Small intestine (tissue), 7 donors: ENCODE measurements around the gene CGB5. TPM values are rescaled to one million over a fixed set of nuclear protein-coding genes. Genes with fewer than 3 reads are reported as not detected.
A peak's percentile ranks its signal among the peaks of the same experiment; 100 is the strongest.
"Not testable (repeated sequence)": the region's sequence is repeated elsewhere in the genome, so short reads cannot be mapped to it uniquely, and the experiment has no call there.

Experiments used
- DNase-seq, 2 donors: peaks; one replicate each; pipeline versions ENCODE4 v3.0.0 to v3.0.0-alpha.2; 2013
- FAIRE-seq: peaks from 2 replicates; lab custom pipeline; 2012; peaks lifted over from hg19 to GRCh38; lab: Jason Lieb, UNC
- H3K27ac ChIP-seq, 3 donors: one replicate each; pipeline ENCODE4 v1.5.1; 2013; ENCODE audit warnings: low read length in 2 of 3, mild to moderate bottlenecking in 2 of 3, control low read depth in 1 of 3, inconsistent platforms in 1 of 3, low read depth in 1 of 3, moderate library complexity in 1 of 3
- H3K27me3 ChIP-seq, 3 donors: one replicate each; pipeline ENCODE4 v1.6.1; 2013; ENCODE audit warnings: low read length in 3 of 3, inconsistent platforms in 1 of 3; ENCODE audit not compliant: control insufficient read depth in 3 of 3, insufficient read depth in 3 of 3
- H3K36me3 ChIP-seq, 3 donors: one replicate each; pipeline ENCODE4 v1.6.1; 2013; ENCODE audit warnings: low read length in 3 of 3, inconsistent platforms in 1 of 3, low read depth in 1 of 3, mild to moderate bottlenecking in 1 of 3, moderate library complexity in 1 of 3; ENCODE audit not compliant: control insufficient read depth in 3 of 3, insufficient read depth in 2 of 3
- H3K4me1 ChIP-seq, 3 donors: one replicate each; pipeline ENCODE4 v1.6.1; 2013; ENCODE audit warnings: low read length in 2 of 3, inconsistent platforms in 1 of 3, low read depth in 1 of 3, mild to moderate bottlenecking in 1 of 3, moderate library complexity in 1 of 3; ENCODE audit not compliant: control insufficient read depth in 3 of 3, insufficient read depth in 2 of 3
- H3K4me3 ChIP-seq, 3 donors: one replicate each; pipeline ENCODE4 v1.5.1; 2013; ENCODE audit warnings: low read length in 3 of 3, control low read depth in 1 of 3, inconsistent platforms in 1 of 3, low read depth in 1 of 3, mild to moderate bottlenecking in 1 of 3, moderate library complexity in 1 of 3
- H3K9me3 ChIP-seq, 2 donors: one replicate each; pipeline ENCODE4 v1.6.1; 2013; ENCODE audit warnings: low read depth in 1 of 2, low read length in 1 of 2; ENCODE audit not compliant: control insufficient read depth in 2 of 2, insufficient read depth in 1 of 2
- WGBS, 3 donors: extraction: QIAGEN DNeasy Blood & Tissue Kit; methylation state at CpG; one replicate each; pipeline ENCODE4 v1.1.7; 2013; 5-methylcytosine and 5-hydroxymethylcytosine counted together
- polyA plus RNA-seq, 4 donors: library from polyadenylated mRNA; stranded (reverse) in 3 of 4; unstranded in 1 of 4; fragments of 200-250 nt in 3 of 4; fragments of 120-200 nt in 1 of 4; gene quantifications; one replicate each; pipeline versions ENCODE4 v1.2.1 to v1.2.3, GENCODE V29; 2013
- donor health status: healthy with polysubstance abuse.
- donor health status: control.
- donor health status: control.
- donor health status: Bipolar disorder and iron deficiency.
- donor health status: healthy.

Gene CGB5
- polyA plus RNA-seq, 4 donors: 0.09 TPM; not detected in 3

GRCh38 chr19:49018388-49019241 lies 25.0 kb upstream of the CGB5 start:
- 1 to 4% (median 3%) methylated on average over 43 to 50 of the region's 50 CpGs for WGBS, 3 donors
- H3K9me3 ChIP-seq, FAIRE-seq, H3K27ac ChIP-seq: not testable (repeated sequence)
- Histone ChIP-seq H3K4me3 (peak overlapping the region in 2 of 3 donors; percentile 18 to 55), H3K36me3 (peaks cover 0 to 33% (median 5%) of the 10 kb centered on the region in 3 donors), H3K4me1 (peaks cover 0 to 11% (median 4%) of the 10 kb centered on the region in 3 donors), H3K27me3 (peaks cover 0 to 39% (median 0%) of the 10 kb centered on the region in 3 donors)
- peak; percentile 40 to 41 for DNase-seq

GRCh38 chr19:49019242-49019932 lies 24.3 kb upstream of the CGB5 start:
- no peaks in the 10 kb centered on the region for H3K9me3 ChIP-seq
- H3K27ac ChIP-seq: no peak overlapping the region
- peak overlapping the region in 2 of 3 donors; percentile 19 to 55 for H3K4me3 ChIP-seq
- no peak for FAIRE-seq
- WGBS, 3 donors: 5 to 17% (median 10%) methylated on average over 41 of the region's 41 CpGs
- DNase-seq: peak; percentile 61 to 81
- peaks cover 0 to 25% (median 5%) of the 10 kb centered on the region in 3 donors for H3K36me3 ChIP-seq
- H3K27me3 ChIP-seq: peaks cover 0 to 39% (median 0%) of the 10 kb centered on the region in 3 donors
- peaks cover 0 to 11% (median 4%) of the 10 kb centered on the region in 3 donors for H3K4me1 ChIP-seq

DNA sequence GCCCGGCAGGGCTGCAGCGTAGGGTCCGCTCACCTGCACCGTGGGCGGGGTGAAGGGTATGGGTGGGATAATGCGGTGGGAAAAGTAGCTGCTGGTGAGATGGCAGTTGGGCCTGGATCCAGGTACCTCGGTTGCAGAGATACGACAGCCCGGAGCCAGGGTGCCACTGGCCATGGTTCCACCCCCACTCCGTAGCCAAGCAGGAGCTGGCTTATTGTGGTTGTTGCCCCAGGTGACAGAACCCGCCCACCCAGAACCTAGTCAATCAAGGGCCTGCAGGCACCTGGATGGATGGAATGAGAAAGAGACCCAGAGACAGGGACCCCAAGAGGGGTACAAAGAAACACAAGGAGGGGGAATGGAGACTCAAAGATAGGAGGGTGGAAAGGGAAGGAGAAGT lies 23.3 kb upstream of the CGB5 start:
- FAIRE-seq (no peak), DNase-seq (no peak)
- peaks cover 0 to 39% (median 0%) of the 10 kb centered on the region in 3 donors for H3K27me3 ChIP-seq
- H3K27ac ChIP-seq: no peak overlapping the region
- peaks cover 0 to 16% (median 3%) of the 10 kb centered on the region in 3 donors for H3K36me3 ChIP-seq
- no peak overlapping the region for H3K4me3 ChIP-seq
- no peaks in the 10 kb centered on the region for H3K9me3 ChIP-seq
- peaks cover 0 to 11% (median 4%) of the 10 kb centered on the region in 3 donors for H3K4me1 ChIP-seq
- WGBS, 3 donors: 42 to 76% (median 44%) methylated on average over 11 of the region's 11 CpGs

GRCh38 chr19:49020931-49021895 lies 22.4 kb upstream of the CGB5 start:
- WGBS, 3 donors: 15 to 32% (median 17%) methylated on average over 16 of the region's 16 CpGs
- H3K27me3 ChIP-seq: peaks cover 0 to 39% (median 0%) of the 10 kb centered on the region in 3 donors
- FAIRE-seq (no peak), DNase-seq (no peak)
- no peak overlapping the region for H3K4me3 ChIP-seq
- H3K9me3 ChIP-seq: no peaks in the 10 kb centered on the region
- peaks cover 0 to 11% (median 4%) of the 10 kb centered on the region in 3 donors for H3K4me1 ChIP-seq
- no peak overlapping the region for H3K27ac ChIP-seq
- peaks cover 0 to 7% (median 0%) of the 10 kb centered on the region in 3 donors for H3K36me3 ChIP-seq

DNA sequence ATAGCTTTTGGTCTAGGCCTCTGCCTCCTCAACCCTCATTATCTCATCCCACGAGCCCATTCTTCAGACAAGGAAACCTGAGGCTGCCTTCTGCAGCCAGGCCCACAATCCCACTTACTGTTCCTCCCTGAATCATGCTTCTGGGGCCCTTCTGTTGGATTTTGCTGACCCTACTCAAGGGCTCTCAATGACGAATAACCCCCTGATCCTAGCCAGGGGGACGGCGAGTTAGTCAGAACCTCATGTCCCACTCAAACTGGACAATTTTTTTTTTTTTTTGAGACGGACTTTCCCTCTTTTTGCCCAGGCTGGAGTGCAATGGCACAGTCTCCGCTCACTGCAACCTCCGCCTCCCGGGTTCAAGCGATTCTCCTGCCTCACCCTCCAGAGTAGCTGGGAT lies 21.5 kb upstream of the CGB5 start:
- peaks cover 0 to under 1% (median 0%) of the 10 kb centered on the region in 3 donors for H3K36me3 ChIP-seq
- no peak overlapping the region for H3K4me3 ChIP-seq
- H3K9me3 ChIP-seq: no peaks in the 10 kb centered on the region
- no peak overlapping the region for H3K27ac ChIP-seq
- no peak for DNase-seq
- 81 to 88% (median 86%) methylated on average over 9 of the region's 9 CpGs for WGBS, 3 donors
- H3K4me1 ChIP-seq: peaks cover 0 to 11% (median 4%) of the 10 kb centered on the region in 3 donors
- H3K27me3 ChIP-seq: peaks cover 0 to 39% (median 0%) of the 10 kb centered on the region in 3 donors
- no peak for FAIRE-seq

- peaks cover 0 to 29% (median 0%) of the 10 kb centered on the region in 3 donors for H3K27me3 ChIP-seq
- not testable (repeated sequence) for H3K27ac ChIP-seq, DNase-seq, H3K4me3 ChIP-seq, H3K36me3 ChIP-seq, H3K9me3 ChIP-seq, FAIRE-seq, H3K4me1 ChIP-seq
- 33 to 58% (median 40%) methylated on average over 8 to 13 of the region's 15 CpGs for WGBS, 3 donors
Measured at GRCh38 chr19:49024233-49024632, 19.4 kb upstream of the CGB5 start, which contains the start of gene CGB3. Gene CGB3 (minus strand): TSS chr19:49024333. CDS start chr19:49023971, 362 bp downstream.

DNA sequence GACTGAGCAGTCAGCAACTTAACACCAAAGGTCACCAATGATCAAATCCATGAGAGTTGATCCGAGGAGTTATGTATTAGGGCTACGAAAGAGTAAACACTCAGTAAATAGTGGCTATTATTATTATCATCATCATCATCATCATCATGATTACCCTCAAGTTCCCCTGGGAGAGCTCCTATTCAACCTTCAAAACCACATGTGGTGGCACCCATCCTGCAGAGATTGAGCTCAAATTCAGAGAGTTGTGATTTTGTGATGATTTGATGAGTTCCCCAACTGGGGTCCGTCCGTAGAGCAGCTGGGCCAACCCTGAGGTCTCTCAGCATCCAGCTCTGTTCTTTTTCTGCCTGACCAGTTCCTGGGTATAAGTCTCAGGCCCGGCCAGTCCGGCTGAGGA lies 18.6 kb upstream of the CGB5 start:
- H3K4me3 ChIP-seq, H3K9me3 ChIP-seq, DNase-seq, H3K36me3 ChIP-seq, FAIRE-seq, H3K4me1 ChIP-seq, H3K27ac ChIP-seq: not testable (repeated sequence)
- peaks cover 0 to 21% (median 0%) of the 10 kb centered on the region in 3 donors for H3K27me3 ChIP-seq
- WGBS, 3 donors: 67 to 87% (median 79%) methylated on average over 3 to 4 of the region's 6 CpGs
